Measurements from ENCODE around the gene GTF2H2C_2.
"Not testable (repeated sequence)": the region's sequence is repeated elsewhere in the genome, so short reads cannot be mapped to it uniquely, and the experiment has no call there.

Gene GTF2H2C_2

DNA sequence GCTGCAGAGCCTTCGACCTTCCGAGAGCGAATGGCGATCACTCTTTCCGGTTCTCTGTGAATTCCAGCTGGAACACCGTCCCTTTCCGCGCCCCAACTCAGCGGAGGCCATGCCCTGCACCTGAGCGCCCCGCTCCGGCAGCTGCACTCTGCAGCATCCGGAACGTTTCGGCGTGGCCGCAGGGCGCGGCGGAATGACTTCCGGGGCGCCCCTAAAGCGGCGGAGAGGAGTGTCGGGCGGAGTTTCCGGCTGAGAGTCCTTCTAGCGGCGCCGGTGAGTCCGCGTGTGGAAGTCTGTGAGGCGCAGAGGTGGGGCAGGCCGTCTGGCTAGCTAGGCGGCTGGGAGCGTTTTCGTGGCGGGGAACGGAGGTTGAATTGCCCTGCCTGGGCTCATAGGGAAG, at the start of gene GTF2H2C_2:
Gene GTF2H2C_2 (plus strand): TSS at position 252 of the 400 bp plus-strand sequence.
- DNase-seq (ENCODE audit: low read depth in 2 of 2), result not testable (repeated sequence)

DNA sequence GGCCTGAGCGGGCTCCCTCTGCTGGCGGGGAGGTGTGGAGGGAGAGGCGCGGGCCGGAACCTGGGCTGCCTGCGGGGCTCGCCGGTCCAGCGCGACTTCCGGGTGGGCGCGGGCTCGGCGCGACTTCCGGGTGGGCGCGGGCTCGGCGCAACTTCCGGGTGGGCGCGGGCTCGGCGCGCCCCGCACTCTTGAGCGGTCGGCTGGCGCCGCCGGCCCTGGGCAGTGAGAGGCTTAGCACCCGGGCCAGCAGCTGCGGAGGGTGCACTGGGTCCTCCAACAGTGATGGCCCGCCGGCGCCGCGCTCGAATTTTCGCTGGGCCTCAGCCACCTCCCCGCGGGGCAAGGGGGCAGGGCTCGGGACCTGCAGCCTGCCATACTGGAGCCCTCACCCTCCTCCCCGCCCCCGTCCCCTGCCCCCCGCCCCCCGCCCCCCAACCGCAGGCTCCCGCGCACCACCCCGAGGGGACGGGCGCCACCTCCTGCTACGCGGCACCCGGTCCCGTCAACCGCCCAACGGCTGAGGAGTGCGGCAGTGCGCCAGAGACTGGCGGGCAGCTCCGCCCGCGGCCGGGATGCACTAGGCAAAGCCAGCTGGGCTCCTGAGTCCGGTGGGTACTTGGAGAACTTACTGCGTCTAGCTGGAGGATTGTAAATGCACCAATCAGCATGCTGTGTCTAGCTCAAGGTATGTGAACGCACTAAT, 14.0 kb upstream of the GTF2H2C_2 start:
- peak; percentile 12 to 69 for DNase-seq (ENCODE audit: low read depth in 2 of 2)

DNA sequence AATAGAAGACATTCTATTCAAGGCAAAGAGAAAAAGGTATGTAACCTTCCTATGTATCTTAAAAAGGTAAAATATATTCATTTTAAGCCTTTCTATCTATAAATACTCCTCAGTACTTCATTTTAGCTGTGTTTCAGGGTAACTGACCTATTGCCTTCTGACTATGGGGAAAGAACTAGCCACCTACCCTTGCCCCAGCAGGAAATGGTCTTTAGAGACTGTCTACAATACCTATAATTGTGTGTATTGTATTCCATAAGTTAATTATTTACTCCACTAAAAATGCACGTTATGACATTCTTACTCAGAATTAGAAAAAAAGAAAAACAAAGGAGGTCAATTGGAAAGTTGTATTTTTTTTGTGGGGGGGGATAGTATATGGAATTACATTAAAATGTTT, 6.2 kb downstream of the GTF2H2C_2 start:
- DNase-seq (ENCODE audit: low read depth in 2 of 2), result not testable (repeated sequence)

DNA sequence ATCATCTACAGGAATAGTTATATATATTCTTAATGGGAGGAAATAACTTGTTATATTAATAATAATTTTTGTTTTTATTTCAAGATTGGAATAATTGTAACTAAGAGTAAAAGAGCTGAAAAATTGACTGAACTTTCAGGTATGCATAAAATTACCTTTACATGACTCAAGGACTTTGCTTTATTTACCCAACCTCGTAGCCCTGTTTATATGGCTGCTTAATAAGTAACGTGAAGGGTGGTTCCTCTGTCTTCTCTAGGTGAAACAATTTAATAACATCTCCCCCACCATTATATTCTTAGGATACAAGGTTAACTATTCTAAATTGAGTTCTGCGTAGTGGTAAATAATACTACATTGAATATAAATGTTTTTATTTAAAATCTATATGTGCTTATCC, 8.0 kb downstream of the GTF2H2C_2 start:
- not testable (repeated sequence) for DNase-seq (ENCODE audit: low read depth in 2 of 2)

DNA sequence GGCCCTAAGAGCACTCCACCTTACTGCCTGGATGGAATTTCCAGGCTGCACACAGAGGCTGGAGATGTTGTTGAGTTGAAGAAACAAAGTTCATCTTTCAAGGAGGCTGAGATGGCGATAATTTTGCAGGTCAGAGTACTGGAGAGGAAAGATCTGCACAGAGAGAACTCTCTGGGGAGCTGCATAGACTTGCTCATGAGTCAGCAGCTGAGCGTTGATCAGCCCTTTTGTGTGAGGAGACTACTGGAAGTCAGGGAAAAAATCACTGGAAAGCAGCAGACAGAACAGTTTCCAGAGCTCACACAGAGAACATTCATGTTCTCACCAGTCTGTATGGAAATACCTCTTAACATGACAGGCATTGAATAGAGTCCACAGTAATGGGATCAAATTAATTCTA, 23.4 kb downstream of the GTF2H2C_2 start:
- DNase-seq (ENCODE audit: low read depth in 2 of 2), result not testable (repeated sequence)

DNA sequence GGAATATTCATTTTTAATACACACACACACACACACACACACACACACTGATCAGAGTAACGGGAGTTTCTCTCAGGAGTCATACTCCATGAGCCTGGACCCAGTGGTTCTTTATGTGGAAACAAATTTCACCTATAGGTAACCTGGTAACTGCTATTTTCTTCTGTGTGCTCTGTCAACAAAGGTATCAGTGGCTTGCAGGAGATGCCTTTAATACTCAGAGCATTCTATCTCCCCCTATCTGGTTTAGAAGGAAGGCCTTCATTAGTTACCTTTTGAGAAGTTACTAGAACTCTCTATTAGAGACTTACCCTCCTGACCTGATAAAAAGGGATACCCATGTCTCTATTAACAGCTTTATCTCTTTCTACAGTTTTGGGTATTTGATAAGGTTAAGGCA, 34.4 kb downstream of the GTF2H2C_2 start:
- DNase-seq (ENCODE audit: low read depth in 2 of 2), result not testable (repeated sequence)

DNA sequence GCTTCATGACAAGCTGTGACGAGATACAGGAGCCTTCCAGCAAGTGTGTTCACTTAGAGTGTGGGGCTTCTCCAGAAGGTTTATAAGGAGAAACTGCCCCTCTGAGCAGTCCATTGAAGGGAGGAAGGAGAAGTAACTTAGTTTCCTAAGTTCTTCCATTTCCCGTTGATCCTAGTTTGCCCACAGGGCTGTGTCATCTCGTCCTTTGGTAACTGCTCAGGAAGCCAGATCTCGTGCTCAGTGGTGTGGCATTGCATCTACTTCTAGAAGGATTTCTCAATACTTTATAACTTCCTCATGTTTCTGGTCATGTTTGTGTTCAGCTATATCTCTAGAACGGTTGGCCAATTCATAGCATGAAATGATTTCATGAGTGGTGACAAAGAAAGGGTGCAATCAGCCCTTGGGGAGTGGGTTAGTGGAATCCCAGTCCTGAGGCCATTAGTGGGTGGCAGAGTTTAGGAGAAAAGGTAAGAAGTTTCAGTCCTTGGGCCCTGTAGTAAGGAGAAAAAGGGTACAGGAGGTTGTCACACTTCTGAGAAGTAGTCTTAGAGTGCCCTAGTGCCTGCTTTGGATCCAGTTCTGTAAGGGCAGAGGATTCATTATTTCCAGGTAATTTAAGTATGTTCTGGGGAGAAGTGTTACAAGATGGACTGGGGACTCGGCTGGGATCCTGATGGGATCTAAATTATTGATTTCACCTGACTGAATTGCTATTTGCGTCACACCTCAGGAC, 36.2 kb downstream of the GTF2H2C_2 start:
- DNase-seq (ENCODE audit: low read depth in 2 of 2), result not testable (repeated sequence)

DNA sequence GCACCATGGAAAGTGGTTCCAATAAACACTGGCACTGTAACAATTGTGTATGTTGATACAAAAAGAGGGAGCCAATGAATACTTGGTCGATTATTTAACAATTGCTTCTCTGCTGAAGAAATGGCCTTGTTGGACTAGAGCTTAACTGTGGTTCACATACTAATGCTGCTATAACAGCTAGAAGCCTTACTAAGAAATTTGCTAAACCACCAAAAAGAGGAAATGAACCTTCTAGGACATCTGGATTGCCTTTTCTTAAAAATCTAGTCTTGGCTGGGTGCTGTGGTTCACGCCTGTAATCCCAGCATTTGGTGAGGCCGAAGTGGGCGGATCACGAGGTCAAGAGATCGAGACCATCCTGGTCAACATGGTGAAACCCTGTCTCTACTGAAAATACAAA, 41.9 kb downstream of the GTF2H2C_2 start:
- not testable (repeated sequence) for DNase-seq (ENCODE audit: low read depth in 2 of 2)

DNA sequence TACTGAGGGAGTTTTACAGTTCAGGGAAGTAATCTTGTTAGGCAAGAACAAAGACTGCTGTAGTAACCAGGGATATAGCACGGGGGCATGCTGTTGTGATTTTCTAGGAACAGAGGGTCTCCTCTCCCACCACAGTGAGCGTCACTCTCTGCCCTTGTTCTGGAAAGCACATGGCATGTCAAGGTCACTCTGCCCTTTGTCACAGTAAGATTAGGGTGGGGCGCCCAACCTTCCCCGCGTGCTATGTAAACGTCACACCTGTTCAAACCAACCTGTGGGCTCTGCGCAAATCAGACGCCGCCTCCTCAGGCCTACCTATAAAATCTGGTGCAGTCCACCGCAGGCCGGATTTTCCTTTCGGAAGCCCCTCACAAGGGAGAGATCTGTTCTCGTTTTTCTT, 44.0 kb downstream of the GTF2H2C_2 start:
- not testable (repeated sequence) for DNase-seq (ENCODE audit: low read depth in 2 of 2)

DNA sequence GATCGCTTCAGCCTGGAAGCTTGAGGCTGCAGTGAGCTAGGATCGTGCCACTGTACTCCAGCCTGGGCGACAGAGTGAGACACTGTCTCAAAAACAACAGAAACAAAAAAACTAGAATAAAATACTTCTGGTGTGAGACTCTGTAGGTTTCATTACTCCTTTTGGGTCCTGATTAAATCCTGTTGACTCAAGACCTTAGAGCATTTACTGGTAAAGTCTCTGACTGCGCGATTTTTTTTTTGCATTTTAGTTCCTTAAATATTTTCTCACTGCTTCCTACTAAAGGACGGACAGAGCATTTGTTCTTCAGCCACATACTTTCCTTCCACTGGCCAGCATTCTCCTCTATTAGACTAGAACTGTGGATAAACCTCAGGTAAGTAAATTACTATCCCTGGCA, 46.8 kb downstream of the GTF2H2C_2 start:
- not testable (repeated sequence) for DNase-seq (ENCODE audit: low read depth in 2 of 2)

DNA sequence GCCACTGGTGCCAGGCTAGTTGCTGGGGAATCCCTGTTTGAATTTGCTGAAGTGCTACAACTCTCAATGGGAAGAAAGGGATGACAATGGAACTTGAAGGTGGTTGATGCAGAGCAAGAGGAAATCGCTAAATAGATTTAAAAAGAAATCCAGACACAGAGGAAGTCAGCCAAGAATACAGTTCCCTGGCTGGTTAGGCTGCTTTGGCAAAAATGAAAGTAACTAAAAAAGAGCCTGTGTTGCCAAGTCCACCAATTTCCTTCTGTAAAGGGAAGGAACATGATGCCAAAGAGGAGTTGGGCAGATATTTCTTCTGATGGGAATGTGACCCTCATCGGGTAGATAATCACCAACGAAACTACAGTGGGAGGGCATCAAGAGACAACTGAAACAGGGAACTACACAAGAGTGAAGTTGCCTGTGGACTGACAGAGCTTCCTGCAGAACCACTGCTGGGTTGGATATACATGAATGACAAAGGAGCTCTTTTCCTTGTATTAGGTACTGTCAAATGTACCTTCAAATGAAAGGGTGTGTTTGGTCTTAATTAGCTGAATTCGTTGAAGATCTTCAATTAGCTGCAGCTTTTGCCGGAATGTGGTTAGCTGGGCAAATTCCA, 49.0 kb downstream of the GTF2H2C_2 start:
- DNase-seq (ENCODE audit: low read depth in 2 of 2), result not testable (repeated sequence)

DNA sequence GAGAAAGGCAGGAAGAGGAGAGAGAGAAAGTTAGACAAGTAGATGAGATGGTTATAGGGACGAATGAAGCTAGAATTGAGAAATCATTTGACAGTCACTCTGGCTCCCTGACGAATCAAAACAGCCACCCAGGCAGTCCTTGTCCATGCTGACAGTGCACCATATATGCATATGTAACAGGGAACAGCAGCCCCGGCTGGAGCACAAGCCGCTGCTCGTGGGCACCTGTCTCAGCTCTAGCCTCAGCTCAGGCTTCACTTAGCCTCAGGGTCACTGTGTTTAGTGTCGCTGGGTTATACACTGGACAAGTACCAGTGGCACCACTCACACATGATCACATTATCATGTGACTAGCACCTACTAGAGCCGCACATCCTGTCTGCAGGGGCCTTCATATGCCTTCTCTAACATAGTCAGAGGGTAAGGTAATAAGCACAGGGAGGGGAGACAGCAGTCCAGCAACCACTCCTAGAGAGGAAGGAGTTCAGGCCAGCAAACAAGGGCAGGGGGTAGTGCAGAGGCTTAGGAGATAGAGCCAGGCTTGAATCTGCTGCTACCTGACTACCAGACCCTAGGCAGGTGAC, 54.9 kb downstream of the GTF2H2C_2 start:
- DNase-seq (ENCODE audit: low read depth in 2 of 2), result not testable (repeated sequence)
